Measurements from ENCODE around the gene LPCAT2.

Gene LPCAT2

DNA sequence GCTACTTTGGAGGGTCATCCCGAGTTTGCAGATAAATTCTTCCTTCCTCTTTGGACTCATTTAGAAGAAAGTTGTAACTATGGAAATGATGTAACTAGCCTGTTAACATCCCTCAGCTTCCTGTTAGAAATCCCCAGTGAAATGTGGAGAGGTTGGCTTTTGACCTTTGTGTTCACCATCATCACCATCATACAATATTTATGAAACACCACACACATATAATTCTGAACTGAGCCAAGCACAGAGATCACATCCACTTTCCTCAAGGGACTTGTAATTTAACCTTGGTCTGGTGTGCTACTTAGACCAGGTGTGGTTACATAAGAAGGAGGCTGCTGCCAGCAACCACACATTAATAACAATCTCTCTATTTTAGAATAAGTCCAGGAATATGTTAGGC, 60.2 kb downstream of the LPCAT2 start:
- H3K27ac ChIP-seq (ENCODE audit: low read length): no peak overlapping the region
- H3K9ac ChIP-seq (ENCODE audit: low read length in 2 of 2): no peak overlapping the region
- H3K4me1 ChIP-seq (ENCODE audit: control insufficient read depth, insufficient read depth, low read length): peaks cover 11% of the 10 kb centered on the region
- no peaks in the 10 kb centered on the region for H3K9me3 ChIP-seq (ENCODE audit: control insufficient read depth in 2 of 2, low read length in 2 of 2)
- H3K36me3 ChIP-seq (ENCODE audit: control insufficient read depth in 2 of 2, insufficient read depth in 2 of 2, low read length in 2 of 2): no peaks in the 10 kb centered on the region
- H3K4me3 ChIP-seq (ENCODE audit: low read length in 2 of 2): no peak overlapping the region
- no peaks in the 10 kb centered on the region for H3K27me3 ChIP-seq (ENCODE audit: control insufficient read depth in 1 of 2, insufficient read depth in 2 of 2, low read length in 2 of 2)

- Histone ChIP-seq H3K27ac (ENCODE audit: low read length) (no peak overlapping the region), H3K9me3 (ENCODE audit: control insufficient read depth in 2 of 2, low read length in 2 of 2) (no peaks in the 10 kb centered on the region), H3K27me3 (ENCODE audit: control insufficient read depth in 1 of 2, insufficient read depth in 2 of 2, low read length in 2 of 2) (no peaks in the 10 kb centered on the region), H3K9ac (ENCODE audit: low read length in 2 of 2) (no peak overlapping the region), H3K4me1 (ENCODE audit: control insufficient read depth, insufficient read depth, low read length) (peaks cover 11% of the 10 kb centered on the region), H3K4me3 (ENCODE audit: low read length in 2 of 2) (no peak overlapping the region), H3K36me3 (ENCODE audit: control insufficient read depth in 2 of 2, insufficient read depth in 2 of 2, low read length in 2 of 2) (no peaks in the 10 kb centered on the region)
These were observed 61.3 kb downstream of the LPCAT2 start for GRCh38 chr16:55570159-55570558.

DNA sequence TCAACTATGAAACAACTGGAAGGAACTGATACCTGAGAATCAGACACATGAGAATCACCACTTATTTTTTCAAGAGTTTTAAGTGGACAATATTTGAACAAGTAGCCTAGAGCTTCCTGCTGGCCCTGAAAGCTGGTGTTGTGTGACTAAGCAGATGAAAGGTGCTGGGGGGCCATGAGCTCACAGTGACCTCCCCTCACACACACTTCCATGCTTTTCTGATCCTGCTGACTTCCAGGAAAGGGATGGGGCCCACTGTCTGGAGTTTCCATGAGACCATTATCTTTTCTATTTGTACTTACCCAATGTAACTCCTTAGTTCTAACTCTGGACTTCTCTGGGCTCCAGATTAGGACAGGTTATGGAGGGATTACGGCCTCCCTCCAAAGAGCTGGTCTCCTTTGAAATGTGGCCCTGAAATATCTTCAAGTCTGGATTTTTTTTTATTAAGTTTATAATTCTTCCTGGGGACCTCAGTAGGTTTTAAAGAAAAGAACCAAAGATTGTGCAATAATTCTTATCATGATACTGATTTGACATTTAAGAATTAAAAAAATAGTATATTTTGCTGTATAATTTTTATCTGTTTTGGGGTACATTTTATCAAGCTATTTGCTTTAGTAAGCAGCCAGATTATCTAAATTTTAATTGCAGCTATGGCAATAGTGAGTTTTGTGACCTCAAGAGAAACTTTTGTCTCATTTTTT, 62.5 kb downstream of the LPCAT2 start:
- Histone ChIP-seq H3K36me3 (ENCODE audit: control insufficient read depth in 2 of 2, insufficient read depth in 2 of 2, low read length in 2 of 2) (no peaks in the 10 kb centered on the region), H3K4me3 (ENCODE audit: low read length in 2 of 2) (no peak overlapping the region), H3K27ac (ENCODE audit: low read length) (no peak overlapping the region), H3K9ac (ENCODE audit: low read length in 2 of 2) (no peak overlapping the region), H3K4me1 (ENCODE audit: control insufficient read depth, insufficient read depth, low read length) (peaks cover 11% of the 10 kb centered on the region), H3K9me3 (ENCODE audit: control insufficient read depth in 2 of 2, low read length in 2 of 2) (no peaks in the 10 kb centered on the region), H3K27me3 (ENCODE audit: control insufficient read depth in 1 of 2, insufficient read depth in 2 of 2, low read length in 2 of 2) (no peaks in the 10 kb centered on the region)

DNA sequence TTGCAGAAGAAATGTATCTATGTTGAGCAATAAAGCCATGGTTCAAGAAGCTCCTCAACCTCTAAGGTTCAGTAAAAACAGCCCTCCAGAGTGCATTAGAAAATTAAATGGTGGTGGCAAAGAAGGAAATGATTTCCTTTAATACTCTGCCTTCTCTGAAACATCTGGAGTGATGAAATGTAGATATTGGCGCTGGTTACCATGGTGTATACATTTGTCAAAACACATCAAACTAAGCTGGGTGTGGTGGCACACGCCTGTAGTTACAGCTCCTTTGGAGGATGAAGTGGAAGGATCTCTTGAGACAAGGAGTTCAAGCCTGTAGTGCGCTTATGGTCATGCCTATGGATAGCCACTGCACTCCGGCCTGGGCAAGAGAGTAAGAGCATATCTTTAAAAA, 63.6 kb downstream of the LPCAT2 start:
- no peak overlapping the region for H3K9ac ChIP-seq (ENCODE audit: low read length in 2 of 2)
- no peaks in the 10 kb centered on the region for H3K36me3 ChIP-seq (ENCODE audit: control insufficient read depth in 2 of 2, insufficient read depth in 2 of 2, low read length in 2 of 2)
- no peak overlapping the region for H3K27ac ChIP-seq (ENCODE audit: low read length)
- no peak overlapping the region for H3K4me3 ChIP-seq (ENCODE audit: low read length in 2 of 2)
- H3K9me3 ChIP-seq (ENCODE audit: control insufficient read depth in 2 of 2, low read length in 2 of 2): no peaks in the 10 kb centered on the region
- peaks cover 11% of the 10 kb centered on the region for H3K4me1 ChIP-seq (ENCODE audit: control insufficient read depth, insufficient read depth, low read length)
- no peaks in the 10 kb centered on the region for H3K27me3 ChIP-seq (ENCODE audit: control insufficient read depth in 1 of 2, insufficient read depth in 2 of 2, low read length in 2 of 2)

DNA sequence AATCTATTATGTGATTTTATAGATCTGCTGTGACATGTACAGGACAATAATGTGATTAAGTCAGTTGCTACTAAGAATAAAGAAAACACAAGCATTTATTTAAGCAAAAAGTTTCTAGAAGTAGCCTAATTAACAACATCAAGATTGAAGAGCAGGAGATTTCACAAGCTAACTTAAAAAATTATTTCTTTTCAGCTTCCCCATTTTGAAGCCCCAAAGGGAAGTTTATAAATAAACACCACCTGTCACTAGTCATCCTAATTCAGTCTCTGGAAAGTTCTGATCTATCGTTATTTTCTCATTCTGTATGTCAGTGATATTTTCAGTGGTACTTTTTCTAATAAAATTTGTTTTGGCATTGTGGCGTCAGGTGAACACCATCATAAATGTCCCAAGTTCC, 65.9 kb downstream of the LPCAT2 start:
- Histone ChIP-seq H3K27me3 (ENCODE audit: control insufficient read depth in 1 of 2, insufficient read depth in 2 of 2, low read length in 2 of 2) (no peaks in the 10 kb centered on the region), H3K36me3 (ENCODE audit: control insufficient read depth in 2 of 2, insufficient read depth in 2 of 2, low read length in 2 of 2) (peaks cover 0 to 4% of the 10 kb centered on the region in 2 donors), H3K9me3 (ENCODE audit: control insufficient read depth in 2 of 2, low read length in 2 of 2) (no peaks in the 10 kb centered on the region), H3K4me1 (ENCODE audit: control insufficient read depth, insufficient read depth, low read length) (no peaks in the 10 kb centered on the region), H3K4me3 (ENCODE audit: low read length in 2 of 2) (no peak overlapping the region), H3K9ac (ENCODE audit: low read length in 2 of 2) (no peak overlapping the region), H3K27ac (ENCODE audit: low read length) (no peak overlapping the region)

DNA sequence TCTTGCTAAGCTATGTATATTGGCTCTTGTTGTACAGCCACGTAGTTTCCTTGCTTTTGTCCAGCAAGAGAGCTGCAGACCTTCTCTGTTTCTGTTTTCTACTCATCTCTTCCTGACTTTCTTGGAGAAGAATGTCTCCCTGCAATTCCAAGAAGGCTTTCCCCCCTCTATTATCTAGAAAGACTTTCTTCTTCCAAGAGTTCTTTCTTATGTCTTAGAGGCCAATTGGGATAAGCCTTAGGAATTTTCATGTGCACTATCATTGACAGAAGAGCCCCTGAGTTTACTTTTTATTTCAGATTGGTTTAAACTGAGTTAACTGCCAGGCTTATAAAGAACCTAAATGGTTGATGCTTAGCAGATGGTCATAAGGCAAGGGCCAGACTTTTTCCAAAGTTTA, 66.6 kb downstream of the LPCAT2 start:
- Histone ChIP-seq H3K9me3 (ENCODE audit: control insufficient read depth in 2 of 2, low read length in 2 of 2) (no peaks in the 10 kb centered on the region), H3K27me3 (ENCODE audit: control insufficient read depth in 1 of 2, insufficient read depth in 2 of 2, low read length in 2 of 2) (no peaks in the 10 kb centered on the region), H3K9ac (ENCODE audit: low read length in 2 of 2) (no peak overlapping the region), H3K27ac (ENCODE audit: low read length) (no peak overlapping the region), H3K4me1 (ENCODE audit: control insufficient read depth, insufficient read depth, low read length) (no peaks in the 10 kb centered on the region), H3K4me3 (ENCODE audit: low read length in 2 of 2) (no peak overlapping the region), H3K36me3 (ENCODE audit: control insufficient read depth in 2 of 2, insufficient read depth in 2 of 2, low read length in 2 of 2) (peaks cover 0 to 6% of the 10 kb centered on the region in 2 donors)

DNA sequence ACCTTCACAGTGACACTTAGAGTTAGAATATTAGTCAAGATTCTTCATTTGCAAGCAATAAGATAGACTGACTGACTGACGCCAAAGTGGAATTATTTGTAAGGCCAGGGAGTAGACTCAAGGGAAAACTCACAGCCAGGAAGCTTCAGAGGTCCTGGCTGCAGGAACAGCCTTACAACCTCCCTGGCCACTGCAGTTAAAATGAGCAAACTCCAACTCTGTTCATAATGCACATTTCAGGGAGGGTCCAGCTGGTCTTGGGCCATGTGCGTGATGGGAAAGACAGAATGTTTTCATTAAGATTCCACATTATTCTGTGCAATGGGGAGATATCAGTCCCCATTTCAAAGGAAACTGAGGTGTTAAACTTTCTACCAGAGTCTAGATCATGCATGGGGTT, 67.5 kb downstream of the LPCAT2 start:
- no peak overlapping the region for H3K27ac ChIP-seq (ENCODE audit: low read length)

DNA sequence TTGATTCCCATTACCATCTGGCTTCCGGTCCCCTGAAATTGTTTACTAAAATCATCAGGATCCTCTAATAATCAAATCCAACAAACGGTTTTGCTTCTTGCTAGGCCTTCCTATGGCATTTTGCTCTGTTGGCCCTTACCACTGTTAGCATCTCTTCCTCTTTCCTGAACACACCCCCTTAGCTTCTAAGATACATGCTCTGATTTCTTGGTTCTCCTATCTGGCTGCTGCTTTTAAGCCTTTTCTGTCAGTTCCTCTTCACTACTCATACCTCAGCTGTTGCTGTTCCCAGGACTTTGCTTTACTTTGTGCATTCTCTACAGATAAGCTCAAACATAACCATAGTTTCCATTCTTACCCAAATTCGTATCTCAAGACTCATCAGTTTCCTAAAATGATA, 69.0 kb downstream of the LPCAT2 start:
- peaks cover 0 to 6% of the 10 kb centered on the region in 2 donors for H3K36me3 ChIP-seq (ENCODE audit: control insufficient read depth in 2 of 2, insufficient read depth in 2 of 2, low read length in 2 of 2)
- H3K9me3 ChIP-seq (ENCODE audit: control insufficient read depth in 2 of 2, low read length in 2 of 2): no peaks in the 10 kb centered on the region
- H3K27ac ChIP-seq (ENCODE audit: low read length): no peak overlapping the region
- no peaks in the 10 kb centered on the region for H3K4me1 ChIP-seq (ENCODE audit: control insufficient read depth, insufficient read depth, low read length)
- H3K27me3 ChIP-seq (ENCODE audit: control insufficient read depth in 1 of 2, insufficient read depth in 2 of 2, low read length in 2 of 2): no peaks in the 10 kb centered on the region
- H3K4me3 ChIP-seq (ENCODE audit: low read length in 2 of 2): no peak overlapping the region
- no peak overlapping the region for H3K9ac ChIP-seq (ENCODE audit: low read length in 2 of 2)

More for the DNA sequence above, 67.5 kb downstream of the LPCAT2 start:
- Histone ChIP-seq H3K27me3 (ENCODE audit: control insufficient read depth in 1 of 2, insufficient read depth in 2 of 2, low read length in 2 of 2) (no peaks in the 10 kb centered on the region), H3K9me3 (ENCODE audit: control insufficient read depth in 2 of 2, low read length in 2 of 2) (no peaks in the 10 kb centered on the region), H3K4me1 (ENCODE audit: control insufficient read depth, insufficient read depth, low read length) (no peaks in the 10 kb centered on the region), H3K4me3 (ENCODE audit: low read length in 2 of 2) (no peak overlapping the region), H3K36me3 (ENCODE audit: control insufficient read depth in 2 of 2, insufficient read depth in 2 of 2, low read length in 2 of 2) (peaks cover 0 to 6% of the 10 kb centered on the region in 2 donors), H3K9ac (ENCODE audit: low read length in 2 of 2) (no peak overlapping the region)

GRCh38 chr16:55585631-55586030, 76.8 kb downstream of the LPCAT2 start:
- Histone ChIP-seq H3K9ac (ENCODE audit: low read length in 2 of 2) (no peak overlapping the region), H3K9me3 (ENCODE audit: control insufficient read depth in 2 of 2, low read length in 2 of 2) (no peaks in the 10 kb centered on the region), H3K4me1 (ENCODE audit: control insufficient read depth, insufficient read depth, low read length) (no peaks in the 10 kb centered on the region), H3K27me3 (ENCODE audit: control insufficient read depth in 1 of 2, insufficient read depth in 2 of 2, low read length in 2 of 2) (no peaks in the 10 kb centered on the region), H3K27ac (ENCODE audit: low read length) (no peak overlapping the region), H3K36me3 (ENCODE audit: control insufficient read depth in 2 of 2, insufficient read depth in 2 of 2, low read length in 2 of 2) (no peaks in the 10 kb centered on the region), H3K4me3 (ENCODE audit: low read length in 2 of 2) (no peak overlapping the region)

GRCh38 chr16:55588799-55589198, 79.9 kb downstream of the LPCAT2 start:
- no peaks in the 10 kb centered on the region for H3K4me1 ChIP-seq (ENCODE audit: control insufficient read depth, insufficient read depth, low read length)

GRCh38 chr16:55592306-55592705, 83.4 kb downstream of the LPCAT2 start:
- H3K27me3 ChIP-seq (ENCODE audit: control insufficient read depth in 1 of 2, insufficient read depth in 2 of 2, low read length in 2 of 2): no peaks in the 10 kb centered on the region
- no peaks in the 10 kb centered on the region for H3K36me3 ChIP-seq (ENCODE audit: control insufficient read depth in 2 of 2, insufficient read depth in 2 of 2, low read length in 2 of 2)
- H3K4me3 ChIP-seq (ENCODE audit: low read length in 2 of 2): no peak overlapping the region
- H3K27ac ChIP-seq (ENCODE audit: low read length): no peak overlapping the region
- no peaks in the 10 kb centered on the region for H3K9me3 ChIP-seq (ENCODE audit: control insufficient read depth in 2 of 2, low read length in 2 of 2)
- H3K9ac ChIP-seq (ENCODE audit: low read length in 2 of 2): no peak overlapping the region
- no peaks in the 10 kb centered on the region for H3K4me1 ChIP-seq (ENCODE audit: control insufficient read depth, insufficient read depth, low read length)

More at GRCh38 chr16:55588799-55589198, 79.9 kb downstream of the LPCAT2 start:
- Histone ChIP-seq H3K27ac (ENCODE audit: low read length) (no peak overlapping the region), H3K27me3 (ENCODE audit: control insufficient read depth in 1 of 2, insufficient read depth in 2 of 2, low read length in 2 of 2) (no peaks in the 10 kb centered on the region), H3K36me3 (ENCODE audit: control insufficient read depth in 2 of 2, insufficient read depth in 2 of 2, low read length in 2 of 2) (no peaks in the 10 kb centered on the region), H3K4me3 (ENCODE audit: low read length in 2 of 2) (no peak overlapping the region), H3K9me3 (ENCODE audit: control insufficient read depth in 2 of 2, low read length in 2 of 2) (no peaks in the 10 kb centered on the region), H3K9ac (ENCODE audit: low read length in 2 of 2) (no peak overlapping the region)
